ENCODE results near the gene XPNPEP2.

Gene XPNPEP2

GRCh38 chrX:129779086-129779672 is 40.4 kb downstream of the XPNPEP2 start:
- DNase-seq (ENCODE audit: low read depth in 2 of 3, low spot score in 2 of 3), result no peak

GRCh38 chrX:129779747-129780146 is 41.0 kb downstream of the XPNPEP2 start, which contains the start of gene SASH3:
TSS of gene SASH3 (plus strand) at chrX:129779949. CDS start at chrX:129780098, 149 bp downstream.
- no peak for DNase-seq (ENCODE audit: low read depth in 2 of 3, low spot score in 2 of 3)

GRCh38 chrX:129780441-129781105 is 41.8 kb downstream of the XPNPEP2 start:
- DNase-seq (ENCODE audit: low read depth in 2 of 3, low spot score in 2 of 3), result no peak

GRCh38 chrX:129781134-129781672 is 42.4 kb downstream of the XPNPEP2 start:
- DNase-seq (ENCODE audit: low read depth in 2 of 3, low spot score in 2 of 3), result peak in 1 of 3 experiments; percentile 62

DNA sequence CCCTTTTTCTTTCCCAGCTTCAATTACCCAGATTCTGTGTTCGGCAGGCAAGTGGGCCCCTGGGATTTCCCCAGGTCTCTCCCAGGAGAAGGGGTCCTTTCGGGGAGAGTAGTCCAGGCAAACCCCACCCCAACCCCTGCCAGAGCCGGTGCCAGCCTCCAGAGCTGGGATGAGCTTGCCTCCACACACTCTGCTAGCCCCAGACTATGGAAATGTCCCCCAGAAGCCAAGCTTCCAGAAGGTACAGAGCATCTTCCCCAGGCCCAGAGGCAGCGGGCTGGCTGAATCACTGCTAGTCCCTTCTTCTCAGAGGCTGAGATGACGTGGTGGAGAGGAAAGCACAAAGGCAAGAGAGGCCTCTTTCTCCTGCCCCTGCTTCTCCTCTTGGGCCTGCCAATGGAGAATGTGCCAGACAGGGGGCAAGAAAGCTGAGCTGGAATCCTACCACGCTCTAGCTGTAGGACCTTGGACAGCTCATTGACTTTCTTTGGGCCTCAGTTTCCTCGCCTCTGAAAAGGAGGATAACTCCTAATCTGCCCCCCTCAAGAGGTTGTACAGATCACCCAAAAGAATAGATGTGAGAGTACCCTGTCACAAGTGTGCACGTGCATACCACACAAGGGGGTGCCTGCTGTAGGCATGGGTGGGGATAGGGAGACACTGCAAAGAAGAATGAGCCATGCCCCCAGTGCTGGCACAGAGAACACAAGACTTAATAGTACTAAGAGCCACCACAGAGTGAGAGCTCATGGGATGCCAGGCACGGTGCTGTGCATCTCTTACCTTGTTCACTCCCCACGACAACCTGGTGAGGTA is 43.1 kb downstream of the XPNPEP2 start:
- no peak for DNase-seq (ENCODE audit: low read depth in 2 of 3, low spot score in 2 of 3)

GRCh38 chrX:129782706-129783105 is 43.9 kb downstream of the XPNPEP2 start:
- no peak for DNase-seq (ENCODE audit: low read depth in 2 of 3, low spot score in 2 of 3)

GRCh38 chrX:129783291-129783713 is 44.5 kb downstream of the XPNPEP2 start:
- no peak for DNase-seq (ENCODE audit: low read depth in 2 of 3, low spot score in 2 of 3)

DNA sequence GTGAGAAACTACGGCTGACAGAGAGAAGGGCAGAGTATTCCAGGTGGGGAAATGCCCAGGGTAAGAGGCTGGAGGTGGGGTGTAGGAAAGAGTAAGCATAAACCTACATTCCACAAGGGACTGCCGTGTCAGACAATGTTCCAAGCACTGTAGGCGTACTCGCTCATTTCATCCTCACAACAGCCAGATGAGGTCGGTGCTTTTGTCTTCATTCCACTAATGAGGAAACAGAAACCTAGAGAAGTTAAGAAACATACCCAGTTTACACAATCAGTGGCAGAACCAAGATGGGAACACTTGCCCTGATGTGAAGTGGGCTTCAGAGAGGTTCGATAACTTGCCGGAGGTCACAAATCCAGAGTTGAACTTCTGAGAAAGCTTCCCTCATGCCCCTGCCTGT is 45.6 kb downstream of the XPNPEP2 start:
- no peak for DNase-seq (ENCODE audit: low read depth in 2 of 3, low spot score in 2 of 3)

DNA sequence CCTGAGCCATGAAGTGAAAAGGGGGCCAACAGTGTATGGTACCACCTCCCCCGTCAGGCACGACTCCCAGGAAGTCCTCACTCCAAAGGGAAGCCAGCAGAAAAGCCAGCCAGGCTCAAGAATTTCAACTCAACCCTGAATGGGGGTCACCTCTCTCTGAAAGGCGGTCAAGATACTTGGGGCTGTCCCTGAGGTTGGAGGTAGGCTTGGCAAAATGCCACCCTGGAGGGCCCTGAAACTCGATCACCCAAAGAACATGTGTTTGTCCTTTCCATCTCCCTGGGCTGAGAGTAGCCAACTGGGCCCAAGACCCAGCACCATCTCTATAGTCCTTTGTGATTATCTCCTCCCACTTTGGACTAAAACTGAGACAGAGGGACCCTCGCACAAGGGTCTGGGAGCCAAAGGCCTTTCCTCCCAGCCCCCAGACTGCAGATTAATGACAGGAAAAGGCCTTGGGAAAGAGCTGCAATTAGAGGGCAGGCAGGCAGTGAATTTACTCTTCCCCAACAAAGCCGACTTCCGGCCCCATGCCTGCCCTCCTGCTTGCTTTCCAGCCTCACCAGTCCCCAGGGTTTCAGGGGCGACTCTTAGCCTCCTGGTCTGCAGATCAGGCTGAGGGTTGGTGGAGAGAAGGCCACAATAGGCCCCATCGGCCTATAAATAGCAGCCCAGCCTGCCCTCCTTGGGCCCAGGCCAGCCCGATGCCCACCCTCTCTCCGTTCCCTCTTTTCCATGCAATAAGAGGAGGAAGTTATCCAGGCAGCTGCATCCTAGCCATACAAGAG is 46.6 kb downstream of the XPNPEP2 start:
- no peak for DNase-seq (ENCODE audit: low read depth in 2 of 3, low spot score in 2 of 3)

DNA sequence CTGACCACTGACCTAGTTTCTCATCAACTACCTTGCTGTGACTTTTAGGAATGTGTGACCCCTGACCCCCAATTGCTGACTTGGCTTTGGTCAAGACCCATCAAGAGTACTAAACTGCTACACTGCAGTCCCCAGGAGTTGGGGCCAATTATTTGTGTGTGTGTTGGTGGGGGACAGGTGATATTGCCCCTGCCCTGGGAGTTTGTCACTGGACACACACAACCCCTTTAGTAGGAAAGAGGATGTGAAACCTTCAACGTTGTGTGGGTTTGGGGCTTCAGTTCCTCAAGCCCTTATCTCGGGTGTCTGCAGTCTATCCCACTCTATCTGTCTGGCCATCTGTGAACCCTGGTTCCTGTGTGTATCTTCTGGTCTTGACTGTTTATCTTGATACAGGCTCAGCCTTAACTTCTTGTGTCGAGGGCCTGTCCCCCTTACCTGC is 47.5 kb downstream of the XPNPEP2 start:
- no peak for DNase-seq (ENCODE audit: low read depth in 2 of 3, low spot score in 2 of 3)

DNA sequence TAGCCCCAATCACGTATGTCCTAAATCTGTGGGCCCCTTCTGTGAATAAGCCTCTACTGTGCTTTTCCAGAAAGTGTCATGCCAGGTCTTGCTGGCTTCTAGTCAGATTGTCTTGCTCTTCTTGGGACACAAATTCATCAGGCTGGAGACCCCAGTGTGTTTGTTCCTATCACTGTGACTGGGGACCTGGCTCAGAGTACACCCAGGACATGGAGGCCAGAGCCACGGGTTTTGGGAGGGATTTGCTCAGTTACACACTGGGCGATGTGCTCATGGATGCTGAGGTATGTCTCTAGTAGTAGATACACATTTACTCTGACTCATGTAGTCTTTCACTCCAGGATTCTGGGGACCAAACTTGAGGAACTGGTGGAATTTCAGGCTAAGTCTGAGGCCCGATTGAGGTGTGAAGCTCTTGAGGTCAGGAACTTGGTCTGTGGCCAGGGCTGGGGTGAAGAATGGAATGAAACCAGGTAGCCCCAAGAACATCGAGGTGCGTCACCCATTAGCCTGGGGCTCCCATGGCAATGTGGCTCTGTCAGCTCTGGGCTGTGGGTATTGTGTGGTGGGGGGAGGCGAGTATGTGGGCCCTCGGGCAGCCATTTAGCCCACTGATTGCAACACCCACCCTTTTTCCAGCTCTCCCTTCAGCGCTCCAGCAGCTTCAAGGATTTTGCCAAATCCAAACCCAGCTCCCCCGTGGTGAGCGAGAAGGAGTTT is 48.7 kb downstream of the XPNPEP2 start:
- DNase-seq (ENCODE audit: low read depth in 2 of 3, low spot score in 2 of 3), result no peak

GRCh38 chrX:129788527-129788926 is 49.7 kb downstream of the XPNPEP2 start:
- DNase-seq (ENCODE audit: low read depth in 2 of 3, low spot score in 2 of 3), result no peak

GRCh38 chrX:129790146-129790545 is 51.4 kb downstream of the XPNPEP2 start:
- DNase-seq (ENCODE audit: low read depth in 2 of 3, low spot score in 2 of 3), result no peak

- DNase-seq (ENCODE audit: low read depth in 2 of 3, low spot score in 2 of 3), result no peak
Measured at GRCh38 chrX:129790808-129791207, 52.0 kb downstream of the XPNPEP2 start.

DNA sequence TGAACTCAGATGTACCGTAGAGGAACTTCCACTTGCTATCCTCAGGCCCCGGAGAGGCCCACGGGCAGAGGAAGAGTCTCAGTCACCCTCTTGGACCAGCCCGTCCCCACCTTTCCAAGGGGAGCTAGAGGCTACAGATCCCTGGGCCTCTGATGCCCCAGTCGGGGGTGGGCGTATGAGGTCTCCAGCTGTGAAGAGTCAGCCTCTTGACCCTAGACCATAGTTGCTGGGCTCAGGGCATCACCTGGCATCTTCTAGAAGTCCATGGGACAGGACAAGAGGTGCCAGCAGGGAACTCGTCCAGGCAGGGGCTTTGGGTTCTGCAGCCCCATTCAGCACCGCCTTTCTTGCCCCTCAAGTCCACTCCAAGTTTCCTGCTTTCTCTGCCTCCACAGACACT is 52.6 kb downstream of the XPNPEP2 start:
- DNase-seq (ENCODE audit: low read depth in 2 of 3, low spot score in 2 of 3), result no peak

DNA sequence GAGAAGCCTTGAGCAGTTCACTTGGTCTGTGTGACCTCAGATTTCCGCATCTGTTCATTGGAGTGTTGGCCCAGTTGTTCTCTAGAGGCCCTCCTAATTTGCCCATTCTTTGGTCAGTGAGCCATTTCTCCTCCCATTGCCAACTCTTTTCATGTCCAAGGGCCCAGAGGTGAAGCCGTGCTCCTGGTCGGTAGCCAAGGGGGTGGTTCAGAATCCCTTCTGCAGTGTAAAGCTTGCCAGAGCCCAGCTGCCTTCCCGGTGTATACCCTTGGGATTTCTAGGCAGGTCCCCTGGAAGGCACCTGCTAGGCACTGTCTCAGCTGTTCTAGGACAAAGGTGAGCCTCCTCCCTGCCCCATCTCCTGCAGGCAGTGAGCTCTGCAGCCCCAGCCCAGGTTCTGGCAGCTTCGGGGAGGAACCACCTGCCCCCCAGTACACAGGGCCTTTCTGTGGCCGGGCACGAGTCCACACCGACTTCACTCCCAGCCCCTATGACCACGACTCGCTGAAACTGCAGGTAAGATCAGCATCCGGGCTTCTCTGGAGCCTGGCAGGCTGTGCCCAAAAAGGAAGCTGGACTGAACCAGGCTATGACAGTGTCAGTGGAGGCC is 53.3 kb downstream of the XPNPEP2 start:
- DNase-seq (ENCODE audit: low read depth in 2 of 3, low spot score in 2 of 3), result no peak

DNA sequence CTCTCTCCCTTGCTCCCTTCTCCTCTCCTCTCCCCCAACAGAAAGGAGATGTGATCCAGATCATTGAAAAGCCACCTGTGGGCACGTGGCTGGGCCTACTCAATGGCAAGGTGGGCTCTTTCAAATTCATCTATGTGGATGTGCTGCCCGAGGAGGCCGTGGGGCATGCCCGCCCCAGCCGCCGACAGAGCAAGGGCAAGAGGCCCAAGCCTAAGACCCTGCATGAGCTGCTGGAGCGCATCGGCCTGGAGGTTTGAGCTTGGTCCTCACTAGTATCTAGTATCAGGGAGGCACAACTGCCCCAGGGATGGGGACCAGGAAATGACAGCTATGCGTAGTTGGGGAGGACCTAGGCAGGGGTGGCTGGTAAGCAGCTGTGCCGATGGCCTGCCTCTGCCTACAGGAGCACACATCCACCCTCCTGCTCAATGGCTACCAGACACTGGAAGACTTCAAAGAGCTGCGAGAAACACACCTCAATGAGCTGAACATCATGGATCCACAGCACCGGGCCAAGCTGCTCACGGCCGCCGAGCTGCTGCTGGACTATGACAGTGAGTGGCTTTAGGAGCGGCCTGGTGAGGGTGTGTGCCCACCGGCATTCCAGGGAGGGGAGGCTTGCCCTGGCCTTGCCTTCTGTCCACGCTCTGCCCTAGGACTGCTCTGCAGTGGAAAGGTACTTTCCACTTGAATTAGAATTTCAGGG is 54.0 kb downstream of the XPNPEP2 start:
- no peak for DNase-seq (ENCODE audit: low read depth in 2 of 3, low spot score in 2 of 3)

DNA sequence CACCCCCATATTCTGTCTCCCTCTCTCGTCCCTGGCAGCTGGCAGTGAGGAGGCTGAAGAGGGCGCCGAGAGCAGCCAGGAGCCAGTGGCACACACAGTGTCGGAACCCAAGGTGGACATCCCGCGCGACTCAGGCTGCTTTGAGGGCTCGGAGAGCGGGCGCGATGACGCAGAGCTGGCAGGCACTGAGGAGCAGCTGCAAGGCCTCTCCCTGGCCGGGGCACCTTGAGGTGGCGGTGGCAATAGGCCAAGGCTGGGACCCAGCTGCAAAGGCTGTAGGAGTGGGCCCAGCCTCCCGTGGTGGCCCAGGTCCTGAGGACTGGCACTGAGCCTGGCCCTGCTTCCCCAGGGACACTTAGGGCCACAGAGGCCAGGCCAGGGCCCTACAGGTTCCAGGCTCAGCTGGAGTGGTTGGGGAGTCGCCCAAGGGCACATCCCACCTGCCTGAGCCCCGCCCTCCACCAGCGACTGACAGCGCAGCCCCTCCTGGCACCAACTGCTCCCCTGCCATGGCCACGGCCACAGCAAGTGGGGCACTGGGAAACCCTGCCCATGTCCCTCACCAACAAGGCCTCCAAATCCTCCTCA is 54.9 kb downstream of the XPNPEP2 start:
- DNase-seq (ENCODE audit: low read depth in 2 of 3, low spot score in 2 of 3), result no peak

DNA sequence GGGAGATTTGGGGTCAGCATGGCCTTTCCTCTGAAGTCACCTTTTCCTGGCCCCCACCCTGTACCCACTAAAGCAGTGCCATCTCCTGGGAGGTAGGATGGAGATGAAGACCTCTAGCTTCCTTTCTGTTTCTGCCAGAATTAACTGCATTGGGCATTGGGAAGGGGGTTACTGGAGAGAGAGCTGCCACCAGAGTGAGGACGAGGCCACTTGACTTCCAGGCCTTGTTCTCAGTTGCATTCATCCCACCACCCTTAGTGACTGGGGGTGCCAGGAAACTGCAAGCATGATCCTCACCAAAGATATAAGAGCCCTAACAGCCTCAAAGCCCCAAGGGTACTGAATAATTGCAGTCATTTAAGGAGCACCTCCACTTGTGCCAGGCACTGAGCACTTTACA is 56.8 kb downstream of the XPNPEP2 start:
- no peak for DNase-seq (ENCODE audit: low read depth in 2 of 3, low spot score in 2 of 3)

Data from activated CD8-positive, alpha-beta memory T cell treated with anti-CD3 and anti-CD28 coated beads for 48 hours (primary cell).